Measurements from ENCODE around the gene MGRN1. TPM values are rescaled to one million over a fixed set of nuclear protein-coding genes. Genes with fewer than 3 reads are reported as not detected.

Gene MGRN1
- total and polyA plus RNA-seq, 12 donors: 19.2 to 73.5 (median 40.8) TPM

DNA sequence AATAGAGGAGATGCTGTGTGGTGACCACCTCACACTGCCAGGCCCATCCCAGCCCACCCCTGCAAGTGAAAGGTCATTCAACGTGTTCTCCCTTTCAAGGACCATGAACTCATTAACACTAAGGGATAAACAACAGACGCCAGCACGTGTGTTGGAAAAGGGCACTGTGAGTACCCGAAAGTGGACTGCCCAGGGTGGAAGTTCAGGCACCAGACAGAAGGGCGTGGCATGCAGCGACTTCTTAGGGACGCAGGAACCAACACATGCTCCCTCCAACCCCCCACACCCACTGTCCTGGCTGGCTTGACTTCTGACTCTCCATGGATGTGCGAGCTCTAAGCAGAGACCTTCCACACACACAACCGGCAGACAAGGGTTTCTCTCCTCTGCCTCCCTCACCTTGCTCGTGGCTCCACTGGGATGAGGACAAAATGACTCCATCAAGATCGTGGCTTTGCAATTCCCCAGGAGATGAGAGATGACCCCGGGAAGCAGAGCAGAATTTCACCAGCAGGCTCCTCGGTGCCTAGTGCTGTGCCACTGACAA, 20.9 kb upstream of the MGRN1 start:
- TF ChIP-seq, protein P1, sequence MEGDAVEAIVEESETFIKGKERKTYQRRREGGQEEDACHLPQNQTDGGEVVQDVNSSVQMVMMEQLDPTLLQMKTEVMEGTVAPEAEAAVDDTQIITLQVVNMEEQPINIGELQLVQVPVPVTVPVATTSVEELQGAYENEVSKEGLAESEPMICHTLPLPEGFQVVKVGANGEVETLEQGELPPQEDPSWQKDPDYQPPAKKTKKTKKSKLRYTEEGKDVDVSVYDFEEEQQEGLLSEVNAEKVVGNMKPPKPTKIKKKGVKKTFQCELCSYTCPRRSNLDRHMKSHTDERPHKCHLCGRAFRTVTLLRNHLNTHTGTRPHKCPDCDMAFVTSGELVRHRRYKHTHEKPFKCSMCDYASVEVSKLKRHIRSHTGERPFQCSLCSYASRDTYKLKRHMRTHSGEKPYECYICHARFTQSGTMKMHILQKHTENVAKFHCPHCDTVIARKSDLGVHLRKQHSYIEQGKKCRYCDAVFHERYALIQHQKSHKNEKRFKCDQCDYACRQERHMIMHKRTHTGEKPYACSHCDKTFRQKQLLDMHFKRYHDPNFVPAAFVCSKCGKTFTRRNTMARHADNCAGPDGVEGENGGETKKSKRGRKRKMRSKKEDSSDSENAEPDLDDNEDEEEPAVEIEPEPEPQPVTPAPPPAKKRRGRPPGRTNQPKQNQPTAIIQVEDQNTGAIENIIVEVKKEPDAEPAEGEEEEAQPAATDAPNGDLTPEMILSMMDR (IDR thresholded peaks at IDR 0.05): no peak
- 76 to 80% methylated on average over 13 of the region's 13 CpGs for WGBS, 2 donors
- intact Hi-C loops (cut with DNase I): no loop called here

DNA sequence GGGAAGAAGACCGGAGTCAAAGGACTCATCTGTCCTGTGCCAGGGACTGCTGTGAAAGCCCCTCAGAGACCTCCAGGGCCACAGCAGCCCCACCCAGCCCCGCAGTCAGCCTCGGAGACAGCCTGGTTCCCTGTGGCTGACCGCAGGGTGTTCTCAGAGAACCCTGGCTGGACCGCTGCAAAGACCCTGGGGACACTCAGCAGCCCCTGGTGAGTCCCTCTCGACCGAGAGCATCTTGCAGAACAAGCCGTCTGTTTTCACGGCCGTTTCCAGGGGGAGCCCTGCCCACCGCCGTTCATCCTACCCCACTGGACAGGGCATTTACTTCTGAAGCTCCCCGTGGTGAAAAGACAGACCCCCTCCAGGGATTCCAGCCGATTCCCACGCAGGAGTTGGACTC, 20.2 kb upstream of the MGRN1 start:
- peak in 1 of 8 donors; percentile 12 for ATAC-seq
- TF ChIP-seq, protein P1 (IDR thresholded peaks at IDR 0.05): no peak
- no peak for DNase-seq
- Histone ChIP-seq H3K36me3 (peaks cover 0 to 27% (median 0%) of the 10 kb centered on the region in 9 donors), H3K4me3 (no peak overlapping the region), H3K27ac (no peak overlapping the region), H3K9me3 (no peaks in the 10 kb centered on the region), H3K4me1 (peaks cover 0 to 22% (median 3%) of the 10 kb centered on the region in 9 donors), H3K27me3 (peaks cover 0 to 9% (median 0%) of the 10 kb centered on the region in 7 donors)
- WGBS, 2 donors: 52 to 60% methylated on average over 15 of the region's 15 CpGs
- intact Hi-C loops (cut with DNase I): no loop called here

More for the DNA sequence above, 20.9 kb upstream of the MGRN1 start:
- Histone ChIP-seq H3K4me1 (peaks cover 0 to 22% (median 3%) of the 10 kb centered on the region in 9 donors), H3K27me3 (peaks cover 0 to 9% (median 0%) of the 10 kb centered on the region in 7 donors), H3K36me3 (peaks cover 0 to 20% (median 0%) of the 10 kb centered on the region in 9 donors), H3K27ac (no peak overlapping the region), H3K4me3 (no peak overlapping the region), H3K9me3 (no peaks in the 10 kb centered on the region)
- DNase-seq: no peak
- no peak for ATAC-seq

DNA sequence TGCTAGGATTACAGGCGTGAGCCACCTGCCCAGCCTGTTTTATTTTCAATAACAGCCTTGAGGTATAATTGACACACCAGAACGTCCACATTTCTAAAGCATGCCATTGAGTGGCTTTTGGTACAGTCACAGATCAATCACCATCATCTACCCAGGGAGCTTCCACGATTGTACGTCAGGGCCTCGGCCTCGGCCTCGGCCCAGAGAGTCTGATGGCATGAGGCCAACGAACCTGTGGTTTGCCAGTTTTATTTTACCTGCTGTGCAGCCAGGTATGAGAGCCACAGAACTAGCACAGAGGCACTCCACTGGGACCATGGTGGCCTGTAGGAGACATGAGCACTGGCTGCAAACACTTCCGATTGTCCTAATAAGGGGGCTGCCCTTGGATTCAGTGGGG, 18.3 kb upstream of the MGRN1 start:
- intact Hi-C loops (cut with DNase I): no loop called here
- TF ChIP-seq, protein P1 (IDR thresholded peaks at IDR 0.05): no peak
- H3K27me3 ChIP-seq: peaks cover 0 to 6% (median 0%) of the 10 kb centered on the region in 7 donors
- no peaks in the 10 kb centered on the region for H3K9me3 ChIP-seq
- ATAC-seq: no peak
- no peak overlapping the region for H3K4me3 ChIP-seq
- no peak overlapping the region for H3K27ac ChIP-seq
- H3K36me3 ChIP-seq: peaks cover 0 to 36% (median 2%) of the 10 kb centered on the region in 9 donors
- 83 to 87% methylated on average over 9 of the region's 9 CpGs for WGBS, 2 donors
- DNase-seq: no peak
- H3K4me1 ChIP-seq: peaks cover 0 to 18% (median 5%) of the 10 kb centered on the region in 9 donors

DNA sequence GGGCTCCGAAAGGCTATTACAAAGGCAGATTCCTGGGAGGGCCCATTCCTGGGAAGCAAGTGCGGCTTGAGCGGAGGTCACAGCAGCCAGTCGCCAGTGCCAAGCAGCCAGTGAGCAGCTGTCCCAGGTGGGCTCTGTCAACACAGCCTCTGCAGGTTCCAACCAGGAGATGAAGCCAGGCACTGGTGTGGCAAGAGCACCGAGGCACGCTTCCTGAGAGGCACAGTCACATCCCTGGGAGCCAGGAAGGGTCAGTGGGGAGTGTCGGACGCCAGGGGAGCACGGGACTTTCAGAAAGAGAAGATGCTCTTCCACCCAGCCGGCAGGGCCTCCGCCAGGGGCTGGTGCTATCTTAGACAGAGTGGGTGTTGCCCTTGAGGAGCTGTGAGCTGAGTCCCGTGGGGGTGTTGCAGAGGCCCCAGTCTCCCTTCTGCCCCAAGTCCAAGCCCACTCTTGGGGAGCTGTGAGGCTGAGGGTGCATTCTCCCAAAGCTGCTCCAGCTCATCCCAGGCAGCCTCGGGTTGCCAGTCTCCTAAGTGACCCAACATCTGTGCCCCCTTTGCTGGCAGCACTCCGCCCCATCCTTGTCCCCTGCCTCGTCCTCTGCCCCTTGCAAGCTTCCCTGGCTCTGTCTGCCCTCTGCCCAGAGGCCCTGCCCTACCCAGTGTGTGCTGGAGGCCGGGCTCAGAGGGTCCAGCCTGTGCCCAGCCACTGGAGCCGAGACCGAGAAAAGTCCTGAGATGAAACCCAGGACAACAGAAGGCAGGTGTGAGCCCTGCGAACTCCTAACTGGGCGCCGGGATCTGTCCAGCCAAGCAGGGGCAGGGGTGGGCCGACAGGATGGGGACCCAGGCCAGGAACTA, 16.6 kb upstream of the MGRN1 start:
- TF ChIP-seq, protein P1 (IDR thresholded peaks at IDR 0.05): no peak
- DNase-seq (no peak), ATAC-seq (no peak)
- WGBS, 2 donors: 84 to 87% methylated on average over 22 of the region's 22 CpGs
- no peak overlapping the region for H3K4me3 ChIP-seq
- no peaks in the 10 kb centered on the region for H3K9me3 ChIP-seq
- H3K27ac ChIP-seq: no peak overlapping the region
- H3K36me3 ChIP-seq: peaks cover 0 to 36% (median 4%) of the 10 kb centered on the region in 9 donors
- H3K27me3 ChIP-seq: no peaks in the 10 kb centered on the region
- intact Hi-C loops (cut with DNase I): no loop called here
- peaks cover 2 to 31% (median 20%) of the 10 kb centered on the region in 9 donors for H3K4me1 ChIP-seq
